ENCODE data around the gene AMELX.

GRCh38 chrX:11329021-11329420 lies 35.8 kb downstream of the AMELX start:
- TF ChIP-seq POLR2A (IDR thresholded peaks at IDR 0.05; ENCODE audit: control extremely low read depth in 1 of 2, low read depth in 2 of 2, low read length in 2 of 2) (no peak), CTCF (IDR thresholded peaks at IDR 0.05; ENCODE audit: control extremely low read depth in 1 of 3, insufficient read depth in 1 of 3, low read depth in 1 of 3, low read length in 3 of 3) (no peak), EP300 (IDR thresholded peaks at IDR 0.05; ENCODE audit: borderline replicate concordance in 1 of 2, low read depth in 2 of 2, low read length in 2 of 2) (no peak), ZNF274 (IDR thresholded peaks at IDR 0.05; ENCODE audit: borderline replicate concordance, extremely low read depth, low read length) (no peak), TAF1 (IDR thresholded peaks at IDR 0.05; ENCODE audit: low read depth, low read length) (no peak), SIN3A (conservative IDR thresholded peaks at IDR 0.05 in 1 of 2, IDR thresholded peaks at IDR 0.05 in 1 of 2; ENCODE audit: low read depth in 1 of 2, low read length in 2 of 2) (no peak), ASH2L (IDR thresholded peaks at IDR 0.05; ENCODE audit: low read length) (no peak), EGR1 (IDR thresholded peaks at IDR 0.05; ENCODE audit: borderline replicate concordance, low read depth, low read length) (no peak), POLR2AphosphoS5 (IDR thresholded peaks at IDR 0.05; ENCODE audit: low read depth, low read length) (no peak), RNF2 (IDR thresholded peaks at IDR 0.05; ENCODE audit: borderline replicate concordance, low read depth, low read length, missing control alignments, poor library complexity, severe bottlenecking) (no peak), BACH1 (IDR thresholded peaks at IDR 0.05; ENCODE audit: low read length) (no peak), EZH2 (IDR thresholded peaks at IDR 0.05; ENCODE audit: low read depth, low read length, severe bottlenecking) (no peak), SP1 (IDR thresholded peaks at IDR 0.05; ENCODE audit: low read depth, low read length) (no peak)
- TF ChIP-seq, protein P1, sequence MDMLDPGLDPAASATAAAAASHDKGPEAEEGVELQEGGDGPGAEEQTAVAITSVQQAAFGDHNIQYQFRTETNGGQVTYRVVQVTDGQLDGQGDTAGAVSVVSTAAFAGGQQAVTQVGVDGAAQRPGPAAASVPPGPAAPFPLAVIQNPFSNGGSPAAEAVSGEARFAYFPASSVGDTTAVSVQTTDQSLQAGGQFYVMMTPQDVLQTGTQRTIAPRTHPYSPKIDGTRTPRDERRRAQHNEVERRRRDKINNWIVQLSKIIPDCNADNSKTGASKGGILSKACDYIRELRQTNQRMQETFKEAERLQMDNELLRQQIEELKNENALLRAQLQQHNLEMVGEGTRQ (IDR thresholded peaks at IDR 0.05; ENCODE audit: low read length) = no peak
